Measurements from ENCODE around the gene SMIM15. TPM values are rescaled to one million over a fixed set of nuclear protein-coding genes. Genes with fewer than 3 reads are reported as not detected.

SMIM15 gene
- total and polyA plus RNA-seq, 10 of the 15 experiments (the other 5 are each of a cell fraction or from before 2014, with no cell fraction given): 13.8 to 83.3 (median 53.9) TPM

DNA sequence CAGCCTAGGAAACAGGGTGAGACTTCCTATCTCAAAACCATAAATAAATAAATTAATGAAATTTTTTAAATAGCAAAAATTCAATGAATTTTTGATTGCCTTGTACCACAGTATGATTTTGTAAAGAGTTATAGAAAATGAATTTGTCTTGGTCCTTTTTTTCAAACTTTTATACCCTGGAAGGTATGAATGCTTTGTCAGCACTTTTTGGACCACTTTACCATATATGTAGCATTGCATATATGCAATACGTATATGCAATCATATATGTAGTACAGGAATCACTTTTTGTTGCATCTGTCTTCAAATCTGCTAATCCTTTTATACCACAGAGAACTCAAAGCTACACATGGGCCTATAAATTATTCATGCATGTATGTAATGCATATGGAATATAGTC is 9.2 kb upstream of the SMIM15 start:
- Histone ChIP-seq H3K79me2 (ENCODE audit: control insufficient read depth, insufficient read depth, low read length) (no peaks in the 10 kb centered on the region), H3K9me3 (replicated peaks; ENCODE audit: control insufficient read depth, insufficient read depth, low read length) (no peaks in the 10 kb centered on the region), H4K20me1 (ENCODE audit: control insufficient read depth, insufficient read depth) (no peaks in the 10 kb centered on the region), H3K9ac (ENCODE audit: control insufficient read depth, insufficient read depth, low read length) (no peak overlapping the region), H3K4me3 (no peak overlapping the region), H2AFZ (ENCODE audit: control insufficient read depth, low read depth, low read length) (no peak overlapping the region), H3K27ac (ENCODE audit: control insufficient read depth, insufficient read depth) (no peak overlapping the region), H3K27me3 (replicated peaks in 1 of 2; ENCODE audit: control insufficient read depth in 2 of 2, insufficient read depth in 2 of 2, low read length in 1 of 2) (no peaks in the 10 kb centered on the region), H3K4me2 (ENCODE audit: control insufficient read depth, insufficient read depth) (no peak overlapping the region), H3K4me1 (ENCODE audit: control insufficient read depth, insufficient read depth, low read length) (no peaks in the 10 kb centered on the region), H3K36me3 (ENCODE audit: control insufficient read depth in 2 of 2, insufficient read depth in 2 of 2, low read length in 1 of 2) (no peaks in the 10 kb centered on the region)
- SMC1A ChIA-PET (ENCODE audit: uncharacterized antibody, unreplicated experiment): interaction anchor here (0.5 to 2.5 kb wide), 3 partner anchors 11 to 1183 kb away, joined by 3 to 11 read pairs (median 4); no protein-coding TSS in a partner anchor
- TF ChIP-seq, protein P1, sequence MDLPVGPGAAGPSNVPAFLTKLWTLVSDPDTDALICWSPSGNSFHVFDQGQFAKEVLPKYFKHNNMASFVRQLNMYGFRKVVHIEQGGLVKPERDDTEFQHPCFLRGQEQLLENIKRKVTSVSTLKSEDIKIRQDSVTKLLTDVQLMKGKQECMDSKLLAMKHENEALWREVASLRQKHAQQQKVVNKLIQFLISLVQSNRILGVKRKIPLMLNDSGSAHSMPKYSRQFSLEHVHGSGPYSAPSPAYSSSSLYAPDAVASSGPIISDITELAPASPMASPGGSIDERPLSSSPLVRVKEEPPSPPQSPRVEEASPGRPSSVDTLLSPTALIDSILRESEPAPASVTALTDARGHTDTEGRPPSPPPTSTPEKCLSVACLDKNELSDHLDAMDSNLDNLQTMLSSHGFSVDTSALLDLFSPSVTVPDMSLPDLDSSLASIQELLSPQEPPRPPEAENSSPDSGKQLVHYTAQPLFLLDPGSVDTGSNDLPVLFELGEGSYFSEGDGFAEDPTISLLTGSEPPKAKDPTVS (IDR thresholded peaks at IDR 0.05; ENCODE audit: low read depth, low read length): no peak
- TF ChIP-seq MTA3 (IDR thresholded peaks at IDR 0.05; ENCODE audit: borderline replicate concordance, low read length) (no peak), ASH2L (IDR thresholded peaks at IDR 0.05; ENCODE audit: borderline replicate concordance, low read depth) (no peak), SRF (IDR thresholded peaks at IDR 0.05; ENCODE audit: low read depth in 2 of 2, low read length in 2 of 2) (no peak), JUNB (IDR thresholded peaks at IDR 0.05) (no peak), SMAD5 (IDR thresholded peaks at IDR 0.05; ENCODE audit: low read depth) (no peak)
- TF ChIP-seq, protein P2, sequence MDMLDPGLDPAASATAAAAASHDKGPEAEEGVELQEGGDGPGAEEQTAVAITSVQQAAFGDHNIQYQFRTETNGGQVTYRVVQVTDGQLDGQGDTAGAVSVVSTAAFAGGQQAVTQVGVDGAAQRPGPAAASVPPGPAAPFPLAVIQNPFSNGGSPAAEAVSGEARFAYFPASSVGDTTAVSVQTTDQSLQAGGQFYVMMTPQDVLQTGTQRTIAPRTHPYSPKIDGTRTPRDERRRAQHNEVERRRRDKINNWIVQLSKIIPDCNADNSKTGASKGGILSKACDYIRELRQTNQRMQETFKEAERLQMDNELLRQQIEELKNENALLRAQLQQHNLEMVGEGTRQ (IDR thresholded peaks at IDR 0.05; ENCODE audit: borderline replicate concordance, low read depth, low read length): no peak
- DNase-seq (ENCODE audit: low read depth, low spot score) (no peak), ATAC-seq (no peak), FAIRE-seq (no peak)
- RAD21 ChIA-PET (ENCODE audit: unreplicated experiment): no interaction called here
- in situ Hi-C loops (cut with MboI): no loop called here
- BruUV-seq (replicated peaks): no TSS peak
- WGBS (ENCODE audit: insufficient coverage, insufficient replicate concordance, low lambda C conversion rate, missing lambda C conversion rate): 0% methylated on average over 1 of the region's 1 CpG
- intact Hi-C loops (cut with micrococcal nuclease; ENCODE audit: unreplicated experiment): no loop called here
- CTCF ChIA-PET: interaction anchor here (1.1 to 1.5 kb wide), 3 partner anchors 160 to 487 kb away, joined by 3 to 5 read pairs (median 5); no protein-coding TSS in a partner anchor
- POLR2A ChIA-PET: no interaction called here

Measured in GM12878 (cell line).